ENCODE measurements around the gene CHRNE.

DNA sequence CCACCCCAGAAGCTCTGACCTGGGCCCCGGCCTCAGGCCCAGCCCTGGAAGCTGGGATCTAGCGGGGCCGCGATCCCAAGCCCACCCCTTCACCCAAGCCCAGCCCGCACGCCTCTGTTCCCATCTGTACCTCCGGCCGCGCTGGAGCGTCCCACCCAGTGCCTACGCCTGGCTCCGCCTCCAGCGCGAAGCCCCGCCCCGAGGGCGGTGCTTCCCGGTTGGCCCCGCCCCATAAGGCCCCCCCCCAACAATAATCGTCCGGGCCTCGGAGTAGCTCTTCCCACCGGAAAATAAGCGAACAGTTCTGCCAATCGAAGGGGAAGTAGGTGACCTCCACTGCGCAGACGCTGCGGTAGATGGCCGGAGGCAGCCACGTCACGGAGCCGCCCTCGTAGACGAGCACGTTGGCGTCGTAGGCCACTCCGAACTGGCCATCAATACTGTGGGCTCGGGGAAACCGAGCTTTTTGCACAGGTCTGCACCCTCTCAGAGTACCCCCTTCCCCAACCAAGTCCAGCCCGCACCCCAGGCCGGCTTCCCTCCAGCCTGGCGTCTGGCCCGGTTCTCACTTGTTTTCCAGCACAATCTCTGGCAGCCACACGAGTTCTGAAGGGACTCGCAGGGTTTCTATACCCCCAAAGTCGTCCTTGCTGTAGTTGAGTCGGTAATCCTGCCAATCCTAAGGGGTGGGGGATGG lies 1.1 kb downstream of the CHRNE start:
- TF ChIP-seq GATA3 (IDR thresholded peaks at IDR 0.05; ENCODE audit: low read depth, low read length): no peak
- no peak for TF ChIP-seq GATA2 (IDR thresholded peaks at IDR 0.05; ENCODE audit: low read depth, low read length)
